Tongue (tissue), 2 donors: Measurements from ENCODE around the gene CDK8. TPM values are rescaled to one million over a fixed set of nuclear protein-coding genes. Genes with fewer than 3 reads are reported as not detected.
"Not testable (repeated sequence)": the region's sequence is repeated elsewhere in the genome, so short reads cannot be mapped to it uniquely, and the experiment has no call there.

Source experiments
- DNase-seq: peaks from one replicate; pipeline ENCODE4 v3.0.0-alpha.2; 2015
- total RNA-seq: library from RNA; depleted of rRNA; stranded (reverse); fragments of >200 nt; gene quantifications from one replicate; pipeline ENCODE4 v1.2.3, GENCODE V29; 2014

The CDK8 gene
- total RNA-seq = 20.9 TPM

- DNase-seq = peak; percentile 97
These were observed at the start of gene CDK8 for GRCh38 chr13:26253787-26254582. Gene CDK8, plus strand, starts transcription at chr13:26254129. Its CDS starts 513 bp downstream, at chr13:26254642.

GRCh38 chr13:26208287-26208686 is 45.6 kb upstream of the CDK8 start:
- DNase-seq = no peak

- DNase-seq = no peak
These were observed 40.6 kb upstream of the CDK8 start for GRCh38 chr13:26213345-26213744.

- DNase-seq = no peak
These were observed 39.9 kb upstream of the CDK8 start for GRCh38 chr13:26213982-26214381.

- DNase-seq = no peak
These were observed 37.9 kb upstream of the CDK8 start for GRCh38 chr13:26216042-26216441.

GRCh38 chr13:26219726-26220125 is 34.2 kb upstream of the CDK8 start:
- DNase-seq = no peak

- no peak for DNase-seq
These were observed 33.4 kb upstream of the CDK8 start for GRCh38 chr13:26220575-26220974.

GRCh38 chr13:26221399-26221720 is 32.6 kb upstream of the CDK8 start:
- no peak for DNase-seq

GRCh38 chr13:26221721-26222519 is 32.0 kb upstream of the CDK8 start, which contains the start of gene RNF6:
Gene RNF6, minus strand, starts transcription at chr13:26222314. Its CDS starts 2,665 bp downstream, at chr13:26219649.
- DNase-seq = peak; percentile 99

GRCh38 chr13:26222520-26223046 is 31.3 kb upstream of the CDK8 start:
- DNase-seq = no peak

- DNase-seq = peak; percentile 93
These were observed 27.9 kb upstream of the CDK8 start for GRCh38 chr13:26225896-26226617.

GRCh38 chr13:26227166-26227971 is 26.6 kb upstream of the CDK8 start:
- DNase-seq = no peak

- peak; percentile 43 for DNase-seq
These were observed 25.8 kb upstream of the CDK8 start for GRCh38 chr13:26228096-26228495.

GRCh38 chr13:26229080-26229615 is 24.8 kb upstream of the CDK8 start:
- no peak for DNase-seq

GRCh38 chr13:26230703-26231102 is 23.2 kb upstream of the CDK8 start:
- no peak for DNase-seq

GRCh38 chr13:26236296-26236695 is 17.6 kb upstream of the CDK8 start:
- no peak for DNase-seq

- DNase-seq = no peak
These were observed 7.8 kb upstream of the CDK8 start for GRCh38 chr13:26246154-26246553.

- no peak for DNase-seq
These were observed 6.9 kb upstream of the CDK8 start for GRCh38 chr13:26247011-26247410.

GRCh38 chr13:26247608-26248007 is 6.3 kb upstream of the CDK8 start:
- no peak for DNase-seq

GRCh38 chr13:26249551-26249950 is 4.4 kb upstream of the CDK8 start:
- no peak for DNase-seq

GRCh38 chr13:26252006-26252405 is 1.9 kb upstream of the CDK8 start:
- DNase-seq = not testable (repeated sequence)
